Urinary bladder (tissue), 4 donors: Measurements from ENCODE around the gene FASN. TPM values are rescaled to one million over a fixed set of nuclear protein-coding genes. Genes with fewer than 3 reads are reported as not detected.
A peak's percentile ranks its signal among the peaks of the same experiment; 100 is the strongest.

Experiments
- DNase-seq: peaks from one replicate; pipeline ENCODE4 v3.0.0-alpha.2; 2015; ENCODE audit errors: extremely low spot score
- H3K27ac ChIP-seq: one replicate; pipeline ENCODE4 v1.5.1; 2013; ENCODE audit warnings: low read depth, mild to moderate bottlenecking, moderate library complexity
- H3K36me3 ChIP-seq: one replicate; pipeline ENCODE4 v1.6.1; 2013; ENCODE audit warnings: mild to moderate bottlenecking, moderate library complexity; ENCODE audit not compliant: insufficient read depth
- H3K4me1 ChIP-seq: one replicate; pipeline ENCODE4 v1.6.1; 2013; ENCODE audit warnings: mild to moderate bottlenecking, moderate library complexity; ENCODE audit not compliant: insufficient read depth
- H3K4me3 ChIP-seq: one replicate; pipeline ENCODE4 v1.5.1; 2013; ENCODE audit warnings: low read depth, low read length
- WGBS: extraction: QIAGEN DNeasy Blood & Tissue Kit; methylation state at CpG from one replicate; pipeline ENCODE4 v1.1.7; 2013; 5-methylcytosine and 5-hydroxymethylcytosine counted together
- polyA plus RNA-seq: library from polyadenylated mRNA; stranded (reverse); fragments of 200-250 nt; gene quantifications from one replicate; pipeline ENCODE4 v1.2.3, GENCODE V29; 2013
- total RNA-seq: library from RNA; depleted of rRNA; stranded (reverse); fragments of >200 nt; gene quantifications from one replicate; pipeline ENCODE4 v1.2.3, GENCODE V29; 2014
- donor health status: healthy with polysubstance abuse.
- donor health status: healthy.

FASN gene
- total and polyA plus RNA-seq, 2 donors: 24.1 to 116 TPM

- WGBS: 74% methylated on average over 19 of the region's 19 CpGs
- H3K4me1 ChIP-seq: no peaks in the 10 kb centered on the region
- no peak overlapping the region for H3K27ac ChIP-seq
- DNase-seq: no peak
- peaks cover 6% of the 10 kb centered on the region for H3K36me3 ChIP-seq
- H3K4me3 ChIP-seq: no peak overlapping the region
Measured at GRCh38 chr17:82059272-82060000, 38.6 kb downstream of the FASN start.

GRCh38 chr17:82058855-82059249 lies 39.2 kb downstream of the FASN start:
- no peak overlapping the region for H3K4me3 ChIP-seq
- WGBS: 79% methylated on average over 10 of the region's 10 CpGs
- no peaks in the 10 kb centered on the region for H3K4me1 ChIP-seq
- H3K27ac ChIP-seq: no peak overlapping the region
- DNase-seq: no peak
- H3K36me3 ChIP-seq: peaks cover 6% of the 10 kb centered on the region

GRCh38 chr17:82058230-82058854 lies 39.7 kb downstream of the FASN start:
- H3K36me3 ChIP-seq: peaks cover 6% of the 10 kb centered on the region
- WGBS: 75% methylated on average over 17 of the region's 17 CpGs
- H3K4me3 ChIP-seq: no peak overlapping the region
- H3K27ac ChIP-seq: no peak overlapping the region
- H3K4me1 ChIP-seq: no peaks in the 10 kb centered on the region
- no peak for DNase-seq

- H3K4me3 ChIP-seq: no peak overlapping the region
- 80% methylated on average over 29 of the region's 29 CpGs for WGBS
- peaks cover 6% of the 10 kb centered on the region for H3K36me3 ChIP-seq
- H3K4me1 ChIP-seq: peaks cover 2% of the 10 kb centered on the region
- H3K27ac ChIP-seq: no peak overlapping the region
- no peak for DNase-seq
Measured at GRCh38 chr17:82056729-82057621, 41.1 kb downstream of the FASN start.

GRCh38 chr17:82055965-82056728 lies 41.9 kb downstream of the FASN start:
- DNase-seq: no peak
- Histone ChIP-seq H3K4me1 (peaks cover 2% of the 10 kb centered on the region), H3K27ac (no peak overlapping the region), H3K4me3 (no peak overlapping the region), H3K36me3 (peaks cover 6% of the 10 kb centered on the region)
- 88% methylated on average over 28 of the region's 28 CpGs for WGBS

GRCh38 chr17:82055023-82055964 lies 42.7 kb downstream of the FASN start:
- H3K36me3 ChIP-seq: peaks cover 6% of the 10 kb centered on the region
- H3K4me1 ChIP-seq: peaks cover 2% of the 10 kb centered on the region
- H3K27ac ChIP-seq: no peak overlapping the region
- WGBS: 84% methylated on average over 26 of the region's 26 CpGs
- no peak for DNase-seq
- no peak overlapping the region for H3K4me3 ChIP-seq

GRCh38 chr17:82054351-82055022 lies 43.5 kb downstream of the FASN start:
- H3K36me3 ChIP-seq: peaks cover 5% of the 10 kb centered on the region
- 90% methylated on average over 38 of the region's 38 CpGs for WGBS
- DNase-seq: no peak

GRCh38 chr17:82053556-82054263 lies 44.3 kb downstream of the FASN start:
- Histone ChIP-seq H3K27ac (no peak overlapping the region), H3K4me3 (no peak overlapping the region), H3K36me3 (peaks cover 5% of the 10 kb centered on the region), H3K4me1 (peaks cover 2% of the 10 kb centered on the region)
- 92% methylated on average over 28 of the region's 28 CpGs for WGBS
- DNase-seq: no peak

More at GRCh38 chr17:82054351-82055022, 43.5 kb downstream of the FASN start:
- H3K4me1 ChIP-seq: peaks cover 2% of the 10 kb centered on the region
- no peak overlapping the region for H3K27ac ChIP-seq
- no peak overlapping the region for H3K4me3 ChIP-seq

- H3K27ac ChIP-seq: no peak overlapping the region
- WGBS: 92% methylated on average over 19 of the region's 19 CpGs
- peaks cover 2% of the 10 kb centered on the region for H3K4me1 ChIP-seq
- no peak overlapping the region for H3K4me3 ChIP-seq
- H3K36me3 ChIP-seq: peaks cover 5% of the 10 kb centered on the region
- no peak for DNase-seq
Measured at GRCh38 chr17:82053130-82053529, 44.9 kb downstream of the FASN start.

- Histone ChIP-seq H3K27ac (no peak overlapping the region), H3K36me3 (peaks cover 5% of the 10 kb centered on the region), H3K4me1 (peaks cover 2% of the 10 kb centered on the region), H3K4me3 (peak overlapping the region; percentile 96)
- DNase-seq: no peak
- WGBS: 28% methylated on average over 19 of the region's 19 CpGs
Measured at GRCh38 chr17:82052638-82053059, 45.4 kb downstream of the FASN start.

GRCh38 chr17:82051776-82052637 lies 46.0 kb downstream of the FASN start, which contains the start of the genes GPS1 and RFNG:
Gene GPS1, plus strand, starts transcription at chr17:82051898. Its CDS starts 34 bp downstream, at chr17:82051932.
Gene RFNG, minus strand, starts transcription at chr17:82051811. Its CDS starts 45 bp downstream, at chr17:82051766.
- H3K27ac ChIP-seq: no peak within 1 kb of the TSS
- no peak for DNase-seq

More at GRCh38 chr17:82051776-82052637, 46.0 kb downstream of the FASN start, which contains the start of the genes GPS1 and RFNG:
- under 1% methylated on average over 94 of the region's 94 CpGs for WGBS
- Histone ChIP-seq H3K4me1 (peaks cover 2% of the 10 kb centered on the region), H3K36me3 (peaks cover 4% of the 10 kb centered on the region), H3K4me3 (peak within 1 kb of the TSS; percentile 96)
